ENCODE measurements around the gene ABCA13. TPM values are rescaled to one million over a fixed set of nuclear protein-coding genes. Genes with fewer than 3 reads are reported as not detected.

The ABCA13 gene
- total RNA-seq, 1 donor from 2014 or later, result 0.69 TPM

GRCh38 chr7:48636391-48637015, 465.2 kb downstream of the ABCA13 start:
- DNase-seq (ENCODE audit: low read depth), result no peak
- no peak overlapping the region for H3K4me3 ChIP-seq (ENCODE audit: low read depth, low read length)
- TF ChIP-seq, protein P1, sequence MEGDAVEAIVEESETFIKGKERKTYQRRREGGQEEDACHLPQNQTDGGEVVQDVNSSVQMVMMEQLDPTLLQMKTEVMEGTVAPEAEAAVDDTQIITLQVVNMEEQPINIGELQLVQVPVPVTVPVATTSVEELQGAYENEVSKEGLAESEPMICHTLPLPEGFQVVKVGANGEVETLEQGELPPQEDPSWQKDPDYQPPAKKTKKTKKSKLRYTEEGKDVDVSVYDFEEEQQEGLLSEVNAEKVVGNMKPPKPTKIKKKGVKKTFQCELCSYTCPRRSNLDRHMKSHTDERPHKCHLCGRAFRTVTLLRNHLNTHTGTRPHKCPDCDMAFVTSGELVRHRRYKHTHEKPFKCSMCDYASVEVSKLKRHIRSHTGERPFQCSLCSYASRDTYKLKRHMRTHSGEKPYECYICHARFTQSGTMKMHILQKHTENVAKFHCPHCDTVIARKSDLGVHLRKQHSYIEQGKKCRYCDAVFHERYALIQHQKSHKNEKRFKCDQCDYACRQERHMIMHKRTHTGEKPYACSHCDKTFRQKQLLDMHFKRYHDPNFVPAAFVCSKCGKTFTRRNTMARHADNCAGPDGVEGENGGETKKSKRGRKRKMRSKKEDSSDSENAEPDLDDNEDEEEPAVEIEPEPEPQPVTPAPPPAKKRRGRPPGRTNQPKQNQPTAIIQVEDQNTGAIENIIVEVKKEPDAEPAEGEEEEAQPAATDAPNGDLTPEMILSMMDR (conservative IDR thresholded peaks at IDR 0.05; ENCODE audit: low read depth, low read length), result no peak

- TF ChIP-seq, protein P1 (conservative IDR thresholded peaks at IDR 0.05; ENCODE audit: low read depth, low read length), result no peak
- no peak for DNase-seq (ENCODE audit: low read depth)
- H3K4me3 ChIP-seq (ENCODE audit: low read depth, low read length), result no peak overlapping the region
Measured at GRCh38 chr7:48637382-48637781, 466.1 kb downstream of the ABCA13 start.

DNA sequence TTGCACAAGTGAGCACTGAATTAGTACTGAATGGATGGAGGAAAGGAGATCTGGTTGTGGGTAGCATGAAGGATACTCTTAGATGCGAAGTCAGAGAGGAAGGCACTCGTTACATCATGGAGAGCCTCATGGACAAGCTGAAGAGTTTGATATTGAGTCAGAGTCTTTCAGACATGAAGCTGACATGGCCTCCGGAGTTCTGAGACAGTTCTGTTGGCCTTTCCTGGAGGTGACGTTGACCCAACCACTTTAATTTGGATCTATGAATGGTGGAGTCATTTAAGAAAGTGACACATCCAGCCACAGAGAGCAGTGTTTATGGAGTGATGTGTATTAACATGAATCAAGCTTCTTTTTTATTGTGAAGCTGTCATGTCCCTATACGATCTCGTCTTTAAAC, 466.8 kb downstream of the ABCA13 start:
- no peak overlapping the region for H3K4me3 ChIP-seq (ENCODE audit: low read depth, low read length)
- TF ChIP-seq, protein P1 (conservative IDR thresholded peaks at IDR 0.05; ENCODE audit: low read depth, low read length), result no peak
- no peak for DNase-seq (ENCODE audit: low read depth)

DNA sequence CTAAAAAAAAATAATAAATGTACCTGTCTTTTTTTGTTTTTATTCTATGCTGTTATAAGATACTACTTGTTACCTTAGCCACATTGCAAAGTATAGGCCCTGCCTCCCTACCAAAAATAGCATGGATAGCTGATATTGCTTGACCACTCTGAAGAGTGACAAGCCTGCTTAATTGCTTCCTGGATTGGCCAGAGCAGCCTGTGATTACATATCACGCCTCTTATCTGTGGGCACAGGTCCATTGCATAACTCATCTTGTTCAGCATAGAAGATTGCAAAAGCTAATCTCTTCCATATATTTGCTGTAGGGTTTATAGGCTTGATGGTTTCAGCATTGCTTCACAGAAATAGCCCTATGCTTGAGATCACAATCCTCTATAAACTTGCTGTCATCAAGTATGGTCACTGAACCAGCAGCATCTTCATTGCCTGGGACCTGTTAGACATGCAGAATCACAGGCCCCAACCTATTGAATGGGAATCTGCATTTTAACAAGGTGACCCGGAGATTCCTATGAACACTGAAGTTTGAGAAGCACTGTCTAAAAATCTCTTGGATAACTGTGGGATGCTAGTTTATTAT, 472.3 kb downstream of the ABCA13 start:
- H3K4me3 ChIP-seq (ENCODE audit: low read depth, low read length), result no peak overlapping the region
- TF ChIP-seq, protein P1 (conservative IDR thresholded peaks at IDR 0.05; ENCODE audit: low read depth, low read length), result no peak
- DNase-seq (ENCODE audit: low read depth), result no peak

DNA sequence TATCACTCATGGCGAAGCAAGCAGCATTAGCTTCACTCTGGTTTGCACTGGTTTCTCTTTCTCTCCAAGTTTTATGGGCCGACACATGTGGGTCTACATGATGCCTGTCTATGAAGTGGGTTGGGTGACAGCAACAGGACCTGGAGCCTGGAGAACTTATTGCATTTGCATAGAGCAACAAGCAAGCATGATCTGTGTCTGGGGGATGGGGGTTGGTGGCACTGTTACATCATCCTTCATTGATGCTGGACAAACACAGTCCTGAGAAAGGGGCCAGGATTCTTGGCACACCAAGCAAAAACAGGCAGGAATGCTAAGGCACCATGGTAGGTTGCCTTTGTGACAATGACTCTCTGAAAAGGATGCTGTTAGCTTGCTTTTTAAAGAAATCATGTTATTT, 486.9 kb downstream of the ABCA13 start:
- no peak for DNase-seq (ENCODE audit: low read depth)
- TF ChIP-seq, protein P1 (conservative IDR thresholded peaks at IDR 0.05; ENCODE audit: low read depth, low read length), result no peak

GRCh38 chr7:48660306-48660870, 489.1 kb downstream of the ABCA13 start:
- DNase-seq (ENCODE audit: low read depth), result no peak

More for the DNA sequence above, 486.9 kb downstream of the ABCA13 start:
- no peak overlapping the region for H3K4me3 ChIP-seq (ENCODE audit: low read depth, low read length)

More at GRCh38 chr7:48660306-48660870, 489.1 kb downstream of the ABCA13 start:
- H3K4me3 ChIP-seq (ENCODE audit: low read depth, low read length), result no peak overlapping the region
- TF ChIP-seq, protein P1 (conservative IDR thresholded peaks at IDR 0.05; ENCODE audit: low read depth, low read length), result no peak
